ENCODE data around the gene CHERP.

Gene CHERP

DNA sequence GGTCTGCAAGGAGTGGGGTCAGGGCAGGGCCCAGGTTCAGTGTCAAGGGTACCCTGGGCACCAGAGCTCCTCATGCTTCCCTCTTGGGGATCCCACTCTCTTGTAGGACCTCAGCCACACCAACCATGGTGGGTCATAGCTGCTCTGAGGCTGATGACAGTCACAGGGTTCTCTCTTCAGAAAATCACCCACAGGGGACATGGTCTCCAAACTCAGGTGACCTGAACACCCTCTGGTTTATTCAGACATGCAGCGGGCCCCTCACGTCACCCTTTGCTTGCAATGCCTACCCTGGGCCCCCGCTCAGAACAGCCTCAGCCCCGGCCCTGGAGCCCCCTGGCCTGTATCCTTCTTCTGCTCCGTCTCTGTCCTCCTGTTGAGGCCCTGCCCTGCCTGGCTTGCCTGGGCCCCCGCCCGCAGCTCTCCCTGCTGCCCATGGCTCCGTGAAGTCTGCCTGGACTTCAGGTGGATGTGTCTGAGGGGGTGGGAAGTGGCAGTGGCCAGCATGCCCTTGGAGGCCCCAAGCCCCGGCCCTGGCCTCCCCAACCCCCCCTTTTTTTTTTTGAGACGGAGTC is 20.4 kb downstream of the CHERP start:
- TF ChIP-seq CTBP1 (IDR thresholded peaks at IDR 0.05; ENCODE audit: borderline replicate concordance), result no peak
- no peak for TF ChIP-seq FOXM1 (IDR thresholded peaks at IDR 0.05; ENCODE audit: borderline replicate concordance)
- no peak for TF ChIP-seq TARDBP (IDR thresholded peaks at IDR 0.05)
- TF ChIP-seq SUZ12 (IDR thresholded peaks at IDR 0.05), result no peak
- no peak for TF ChIP-seq L3MBTL2 (conservative IDR thresholded peaks at IDR 0.05)
- no peak for TF ChIP-seq LEF1 (IDR thresholded peaks at IDR 0.05; ENCODE audit: borderline replicate concordance)
- TF ChIP-seq FOXK2 (IDR thresholded peaks at IDR 0.05), result no peak
- no peak for TF ChIP-seq ZNF384 (IDR thresholded peaks at IDR 0.05)
- no peak for TF ChIP-seq HDGF (IDR thresholded peaks at IDR 0.05; ENCODE audit: borderline replicate concordance)
- TF ChIP-seq SP1 (IDR thresholded peaks at IDR 0.05), result no peak
- no peak for TF ChIP-seq NFRKB (IDR thresholded peaks at IDR 0.05)
- DNase-seq (ENCODE audit: extremely low spot score), result no peak
- CTCF ChIA-PET, result no interaction called here
- POLR2A ChIA-PET, result interaction anchor here (1.3 to 1.6 kb wide), 2 partner anchors 26 kb away, joined by 3 read pairs; partner anchors contain the start of genes C19orf44 and CALR3

DNA sequence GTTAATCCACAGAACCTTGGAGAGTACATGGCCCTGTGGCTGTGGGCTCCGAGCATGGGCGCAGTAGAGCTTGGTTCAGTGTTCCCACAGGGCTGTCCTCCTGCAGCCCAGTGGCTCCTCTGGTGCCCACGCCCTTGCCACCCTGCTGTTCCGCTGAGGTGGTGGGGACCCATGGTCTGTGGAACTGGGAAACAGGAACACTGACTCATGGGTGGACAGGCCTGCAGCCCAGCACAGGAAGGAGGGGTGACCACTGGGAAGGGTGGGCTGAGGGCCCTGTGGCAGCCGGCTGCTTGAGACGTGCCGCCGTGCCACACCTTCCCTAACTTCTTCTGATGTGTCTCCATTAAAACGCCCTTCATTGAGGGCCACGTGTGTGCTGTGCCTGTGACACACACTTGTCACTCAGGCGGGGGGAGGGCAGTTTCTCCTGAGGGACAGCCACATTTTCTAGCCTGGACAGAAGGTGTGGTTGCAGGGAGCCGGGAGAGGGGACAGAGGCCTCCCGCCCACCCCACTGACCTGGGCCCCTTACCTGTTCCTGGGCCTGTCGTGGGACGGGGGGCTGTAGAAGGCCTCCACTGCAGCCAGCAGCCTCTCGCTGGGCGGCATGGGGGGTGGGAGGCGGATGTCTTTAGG is 21.1 kb downstream of the CHERP start:
- no peak for TF ChIP-seq CTBP1 (IDR thresholded peaks at IDR 0.05; ENCODE audit: borderline replicate concordance)
- TF ChIP-seq BHLHE40 (IDR thresholded peaks at IDR 0.05; ENCODE audit: borderline replicate concordance), result no peak
- no peak for TF ChIP-seq ELF4 (IDR thresholded peaks at IDR 0.05)
- no peak for TF ChIP-seq HDGF (IDR thresholded peaks at IDR 0.05; ENCODE audit: borderline replicate concordance)
- ChIA-PET POLR2A (interaction anchor here (1.3 kb wide), 1 partner anchor 25 kb away, joined by 3 read pairs; the partner anchor contains the start of genes C19orf44 and CALR3), CTCF (no interaction called here)
- no peak for DNase-seq (ENCODE audit: extremely low spot score)

DNA sequence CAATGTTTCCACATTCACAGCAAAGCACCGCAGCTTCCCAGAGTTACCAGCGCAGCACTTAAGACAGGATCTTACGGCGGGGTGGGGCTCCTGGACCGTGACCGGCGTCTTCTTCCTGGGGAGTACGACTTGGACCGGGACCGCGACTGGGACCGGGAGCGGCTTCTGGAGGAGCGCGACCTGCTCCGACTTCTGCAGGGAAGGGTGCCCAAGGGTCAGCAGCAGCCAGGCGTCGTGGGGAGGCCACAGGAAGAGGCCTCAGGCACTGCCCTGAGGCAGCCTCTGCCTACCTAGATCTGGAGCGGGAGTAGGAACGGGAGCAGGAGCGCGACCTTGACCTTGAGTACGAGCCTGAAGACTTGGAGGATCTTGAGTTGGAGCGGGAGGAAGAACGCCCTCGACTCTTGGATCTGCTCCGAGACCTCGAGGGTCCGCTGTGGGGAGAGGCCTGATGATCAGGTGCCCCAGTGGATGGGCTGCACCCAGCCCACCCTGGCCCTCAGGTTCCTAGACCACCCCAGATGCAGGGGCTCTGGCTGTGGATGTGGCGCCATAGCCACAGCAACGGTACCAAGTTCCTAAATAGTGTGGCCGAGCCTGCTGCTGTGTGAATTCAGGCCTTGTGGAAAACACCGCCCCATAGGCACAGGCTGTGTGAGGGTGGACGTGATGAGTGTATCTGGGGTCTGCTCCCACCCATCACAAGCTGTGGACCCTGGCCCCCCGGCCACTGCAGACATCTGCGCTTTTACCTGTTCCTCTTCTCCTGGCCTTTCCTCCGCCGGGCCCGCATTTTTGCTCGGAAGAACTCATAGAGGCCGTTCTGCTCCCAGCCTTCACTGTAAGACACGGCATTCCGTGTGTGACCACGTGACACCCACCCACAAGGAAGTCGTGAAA is 21.9 kb downstream of the CHERP start:
- DNase-seq (ENCODE audit: extremely low spot score), result no peak
- TF ChIP-seq LEF1 (IDR thresholded peaks at IDR 0.05; ENCODE audit: borderline replicate concordance), result no peak
- TF ChIP-seq BHLHE40 (IDR thresholded peaks at IDR 0.05; ENCODE audit: borderline replicate concordance), result no peak
- TF ChIP-seq NFRKB (IDR thresholded peaks at IDR 0.05), result no peak
- no peak for TF ChIP-seq ELF4 (IDR thresholded peaks at IDR 0.05)
- TF ChIP-seq FOXM1 (IDR thresholded peaks at IDR 0.05; ENCODE audit: borderline replicate concordance), result no peak
- ChIA-PET CTCF (no interaction called here), POLR2A (interaction anchor here (1.3 kb wide), 1 partner anchor 24 kb away, joined by 3 read pairs; the partner anchor contains the start of genes C19orf44 and CALR3)

DNA sequence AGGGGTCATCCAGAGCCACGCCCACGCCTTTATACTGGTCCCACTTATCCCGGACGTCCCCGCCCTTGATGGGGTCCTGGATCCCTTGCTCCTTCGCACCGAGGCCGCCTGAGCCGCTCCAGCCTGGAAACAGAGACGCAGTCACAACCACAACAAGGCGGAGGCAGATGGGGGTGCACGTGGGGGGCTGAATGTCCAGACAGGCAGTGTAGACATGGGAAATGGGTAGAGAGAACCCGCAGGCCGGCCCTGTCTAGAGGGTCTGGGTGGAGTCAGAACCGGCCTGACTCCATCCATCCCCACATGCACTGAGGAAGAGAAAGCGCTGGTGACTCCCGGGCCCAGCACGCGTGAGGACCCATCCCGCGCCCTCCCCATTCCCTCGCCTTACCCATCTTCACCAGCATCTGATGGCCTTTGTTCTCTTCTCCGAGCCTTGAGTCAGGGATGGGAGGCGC is 23.0 kb downstream of the CHERP start:
- TF ChIP-seq L3MBTL2 (conservative IDR thresholded peaks at IDR 0.05), result no peak
- no peak for TF ChIP-seq NFRKB (IDR thresholded peaks at IDR 0.05)
- no peak for TF ChIP-seq FOXK2 (IDR thresholded peaks at IDR 0.05)
- TF ChIP-seq SUZ12 (IDR thresholded peaks at IDR 0.05), result no peak
- TF ChIP-seq ELF4 (IDR thresholded peaks at IDR 0.05), result no peak
- no peak for TF ChIP-seq SP1 (IDR thresholded peaks at IDR 0.05)
- DNase-seq (ENCODE audit: extremely low spot score), result no peak
- ChIA-PET POLR2A (interaction anchor here (1.0 to 1.7 kb wide), 3 partner anchors 10 to 48 kb away, joined by 3 to 5 read pairs (median 4); no protein-coding TSS in a partner anchor), CTCF (no interaction called here)

DNA sequence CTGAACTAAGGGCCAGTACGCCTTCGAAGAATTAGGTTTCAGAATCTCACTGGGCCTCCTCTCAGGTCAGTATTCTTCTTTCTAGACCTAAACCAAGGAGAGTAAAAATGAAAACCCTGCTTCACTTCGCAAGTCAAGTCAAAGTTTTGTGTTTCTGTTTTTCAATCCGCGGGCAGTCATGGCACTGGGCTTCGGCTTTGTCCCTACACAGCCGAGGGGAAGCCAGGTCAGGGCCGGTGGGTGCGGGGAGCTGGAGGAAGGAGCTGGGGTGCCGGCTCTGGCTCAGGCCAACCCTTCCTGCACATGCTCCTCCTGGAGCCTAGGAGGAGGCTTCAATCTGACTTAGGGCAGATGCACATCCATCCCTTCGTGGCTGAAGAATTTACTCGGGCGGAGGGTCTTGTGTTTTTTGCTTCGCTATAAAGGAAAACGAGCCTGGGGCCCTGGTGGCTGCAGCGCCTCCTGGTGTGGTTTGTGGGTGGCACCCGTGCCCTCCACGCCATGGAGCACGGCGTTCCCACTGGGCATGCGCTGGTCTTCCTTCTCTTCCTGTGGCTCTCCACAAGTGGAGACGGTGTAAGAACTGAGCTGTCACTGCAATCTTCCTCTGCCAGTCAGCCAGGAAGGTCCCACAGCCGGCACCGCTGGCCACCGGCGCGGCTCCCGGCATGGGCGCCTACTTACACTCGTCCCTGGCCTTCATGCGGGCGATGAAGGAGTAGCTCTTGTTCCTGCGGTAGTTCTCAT is 23.6 kb downstream of the CHERP start:
- POLR2A ChIA-PET, result interaction anchor here (1.0 to 1.7 kb wide), 4 partner anchors 9 to 47 kb away, joined by 3 to 5 read pairs (median 4); no protein-coding TSS in a partner anchor
- TF ChIP-seq LEF1 (IDR thresholded peaks at IDR 0.05; ENCODE audit: borderline replicate concordance) (no peak), ELF4 (IDR thresholded peaks at IDR 0.05) (no peak)
- CTCF ChIA-PET, result no interaction called here
- no peak for DNase-seq (ENCODE audit: extremely low spot score)

DNA sequence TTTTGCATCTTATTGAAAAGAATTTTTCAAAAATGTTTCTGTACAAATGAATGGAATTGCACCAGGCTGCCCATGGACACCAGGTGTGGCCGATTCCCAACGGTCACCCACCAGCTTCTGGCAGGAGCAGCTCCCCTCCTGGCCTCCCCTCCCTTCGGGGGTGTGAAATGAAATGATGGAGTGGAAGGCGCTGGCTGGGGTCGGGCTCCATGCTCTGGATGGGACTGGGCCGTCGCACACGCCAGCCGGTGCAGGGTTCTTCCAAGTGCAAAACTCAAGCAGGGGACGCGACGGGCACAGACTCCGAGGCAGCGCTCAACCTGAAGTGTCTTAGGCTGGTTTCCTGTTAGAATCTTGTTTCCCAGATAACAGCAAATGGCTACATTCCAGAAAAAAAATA is 24.2 kb downstream of the CHERP start:
- no peak for DNase-seq (ENCODE audit: extremely low spot score)
- no peak for TF ChIP-seq LEF1 (IDR thresholded peaks at IDR 0.05; ENCODE audit: borderline replicate concordance)
- TF ChIP-seq ELF4 (IDR thresholded peaks at IDR 0.05), result no peak
- no peak for TF ChIP-seq ZNF384 (IDR thresholded peaks at IDR 0.05)
- TF ChIP-seq TARDBP (IDR thresholded peaks at IDR 0.05), result no peak
- ChIA-PET POLR2A (interaction anchor here (1.3 to 1.7 kb wide), 2 partner anchors 15 to 21 kb away, joined by 5 read pairs; no protein-coding TSS in a partner anchor), CTCF (no interaction called here)

DNA sequence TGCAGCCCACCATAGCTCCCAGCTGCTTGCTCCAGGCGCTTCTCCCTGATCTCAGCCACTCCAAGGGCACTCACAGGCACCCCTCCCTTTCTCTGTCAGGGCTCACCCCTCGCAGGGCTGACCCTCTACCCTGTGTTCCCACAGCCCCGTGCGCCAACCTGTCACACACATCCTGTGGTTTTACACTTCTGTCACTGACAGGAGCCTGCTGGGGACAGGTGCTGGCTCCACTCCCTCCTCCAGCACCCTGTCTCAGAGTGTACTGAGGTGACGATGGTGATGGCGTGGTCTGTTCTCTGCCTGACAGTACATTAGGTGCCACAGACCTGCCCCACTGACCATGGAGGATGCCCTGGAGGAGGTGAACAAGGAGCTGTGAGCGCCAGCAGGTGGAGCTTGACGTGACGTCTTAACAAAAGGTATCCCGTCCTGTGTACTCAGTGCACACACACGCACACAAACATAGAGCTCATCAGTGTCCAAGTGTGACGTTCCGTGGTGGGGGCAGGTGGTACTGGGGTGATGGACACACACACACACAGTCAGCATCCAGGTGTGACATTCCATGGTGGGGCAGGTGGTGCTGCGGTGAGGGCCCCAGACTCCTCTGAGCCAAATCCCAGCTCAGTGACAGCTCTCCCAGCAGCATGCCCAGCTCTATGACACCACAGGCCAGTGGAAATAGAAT is 25.2 kb downstream of the CHERP start:
- TF ChIP-seq TARDBP (IDR thresholded peaks at IDR 0.05) (no peak), BHLHE40 (IDR thresholded peaks at IDR 0.05; ENCODE audit: borderline replicate concordance) (no peak)
- DNase-seq (ENCODE audit: extremely low spot score), result no peak
- CTCF ChIA-PET, result no interaction called here
- POLR2A ChIA-PET, result interaction anchor here (1.3 to 1.7 kb wide), 2 partner anchors 14 to 20 kb away, joined by 5 read pairs; no protein-coding TSS in a partner anchor

DNA sequence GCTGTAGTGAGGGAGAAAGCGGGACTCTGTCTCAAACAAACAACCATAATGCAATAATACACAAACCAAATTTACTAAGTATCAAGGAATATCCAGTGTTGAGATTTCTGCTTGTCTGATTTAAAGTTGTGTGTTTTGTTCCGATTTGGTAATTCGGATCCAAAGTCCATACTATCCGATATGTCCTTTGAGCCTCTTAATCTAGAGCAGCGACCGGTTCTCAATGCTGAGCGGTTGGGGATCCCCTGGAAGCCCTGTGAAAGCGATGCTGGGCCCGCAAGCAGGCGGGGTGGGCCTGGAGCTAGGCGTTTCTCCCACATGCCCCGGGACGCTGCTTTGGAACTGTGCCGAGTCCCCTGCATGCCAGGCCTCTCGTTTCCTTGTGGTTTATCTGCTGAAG is 25.9 kb downstream of the CHERP start:
- ChIA-PET CTCF (no interaction called here), POLR2A (no interaction called here)
- no peak for DNase-seq (ENCODE audit: extremely low spot score)
- TF ChIP-seq FOXM1 (IDR thresholded peaks at IDR 0.05; ENCODE audit: borderline replicate concordance), result no peak
- no peak for TF ChIP-seq SUZ12 (IDR thresholded peaks at IDR 0.05)
- TF ChIP-seq HDGF (IDR thresholded peaks at IDR 0.05; ENCODE audit: borderline replicate concordance), result no peak
- TF ChIP-seq BHLHE40 (IDR thresholded peaks at IDR 0.05; ENCODE audit: borderline replicate concordance), result no peak
- no peak for TF ChIP-seq CTBP1 (IDR thresholded peaks at IDR 0.05; ENCODE audit: borderline replicate concordance)
- TF ChIP-seq L3MBTL2 (conservative IDR thresholded peaks at IDR 0.05), result no peak
